Sigmoid colon (tissue), 7 donors: Measurements from ENCODE around the gene C19orf44. TPM values are rescaled to one million over a fixed set of nuclear protein-coding genes. Genes with fewer than 3 reads are reported as not detected.
A peak's percentile ranks its signal among the peaks of the same experiment; 100 is the strongest.

Experiments
- DNase-seq: peaks from one replicate; pipeline ENCODE4 v3.0.0-alpha.2; 2019
- H3K27ac ChIP-seq, 4 donors: fragments of 200-600 bp; sonication (generic); one replicate each; pipeline ENCODE4 v1.5.1; 2016 to 2019; ENCODE audit warnings: mild to moderate bottlenecking in 1 of 4
- H3K27me3 ChIP-seq, 3 donors: fragments of 200-600 bp; sonication (generic); one replicate each; pipeline ENCODE4 v1.5.1; 2019; ENCODE audit warnings: mild to moderate bottlenecking in 1 of 3
- H3K36me3 ChIP-seq, 4 donors: fragments of 200-600 bp; sonication (generic); one replicate each; pipeline ENCODE4 v1.5.1; 2016 to 2019
- H3K4me1 ChIP-seq, 4 donors: fragments of 200-600 bp; sonication (generic); one replicate each; pipeline ENCODE4 v1.5.1; 2017 to 2019
- H3K4me3 ChIP-seq, 4 donors: fragments of 200-600 bp; sonication (generic); one replicate each; pipeline ENCODE4 v1.5.1; 2017 to 2019; ENCODE audit warnings: mild to moderate bottlenecking in 2 of 4, moderate library complexity in 1 of 4
- H3K9me3 ChIP-seq, 4 donors: fragments of 200-600 bp in 3 of 4; sonication (generic) in 3 of 4; one replicate each; pipeline versions ENCODE4 v1.5.1 to v1.6.1; 2013 to 2019
- CTCF ChIP-seq, 4 experiments: fragments of 450-650 bp in 3 of 4; fragments of 200-600 bp in 1 of 4; IDR thresholded peaks; one replicate each; pipeline ENCODE4 v1.5.1; 2016 to 2019; ENCODE audit warnings: antibody characterized with exemption in 4 of 4, mild to moderate bottlenecking in 3 of 4, moderate library complexity in 2 of 4
- EP300 ChIP-seq, 4 donors: sonication (generic); formaldehyde crosslinking; IDR thresholded peaks; one replicate each; pipeline ENCODE4 v1.6.1; 2017; ENCODE audit warnings: antibody characterized with exemption in 4 of 4
- POLR2A ChIP-seq, 2 donors: fragments of 450-650 bp; IDR thresholded peaks; one replicate each; pipeline ENCODE4 v1.6.1; 2016; ENCODE audit warnings: antibody characterized with exemption in 2 of 2, mild to moderate bottlenecking in 2 of 2, moderate library complexity in 2 of 2
- POLR2AphosphoS5 ChIP-seq, 4 donors: sonication (generic); formaldehyde crosslinking; IDR thresholded peaks; one replicate each; pipeline ENCODE4 v1.6.1; 2017; ENCODE audit warnings: antibody characterized with exemption in 4 of 4
- WGBS, 2 donors: extraction: QIAGEN DNeasy Blood & Tissue Kit; methylation state at CpG; one replicate each; pipeline ENCODE4 v1.1.7; 2013; 5-methylcytosine and 5-hydroxymethylcytosine counted together
- intact Hi-C: fragments of 100-400 bp; cut with DNase I; formaldehyde crosslinking; loops from one replicate; pipeline ENCODE4 v1.15.1; 2023
- polyA plus RNA-seq, 3 donors: library from polyadenylated mRNA; stranded (reverse); fragments of 200-250 nt; gene quantifications; one replicate each; pipeline ENCODE4 v1.2.3, GENCODE V29; 2013
- total RNA-seq, 4 donors: library from RNA; depleted of rRNA; stranded (reverse); fragments of >200 nt; gene quantifications; one replicate each; pipeline ENCODE4 v1.1.0, GENCODE V29; 2016
- donor health status: healthy with polysubstance abuse.
- donor health status: Bipolar disorder and iron deficiency.
- donor health status: healthy.

The C19orf44 gene
- total and polyA plus RNA-seq, 7 donors, result 1.8 to 10.0 (median 3.8) TPM

GRCh38 chr19:16457954-16458331 lies 38.3 kb upstream of the C19orf44 start:
- Histone ChIP-seq H3K27me3 (no peaks in the 10 kb centered on the region), H3K4me1 (peaks cover 2 to 51% (median 43%) of the 10 kb centered on the region in 4 donors), H3K27ac (peak overlapping the region; percentile 58 to 71 (median 64)), H3K4me3 (no peak overlapping the region), H3K36me3 (no peaks in the 10 kb centered on the region), H3K9me3 (no peaks in the 10 kb centered on the region)
- intact Hi-C loops, result no loop called here
- DNase-seq, result no peak
- WGBS, 2 donors, result 57 to 78% methylated on average over 8 of the region's 8 CpGs
- TF ChIP-seq EP300 (IDR thresholded peaks at IDR 0.05) (no peak), CTCF (IDR thresholded peaks at IDR 0.05) (no peak), POLR2A (IDR thresholded peaks at IDR 0.05) (no peak), POLR2AphosphoS5 (IDR thresholded peaks at IDR 0.05) (no peak)

- Histone ChIP-seq H3K9me3 (no peaks in the 10 kb centered on the region), H3K27ac (peak overlapping the region; percentile 58 to 71 (median 64)), H3K27me3 (no peaks in the 10 kb centered on the region), H3K4me3 (no peak overlapping the region), H3K36me3 (no peaks in the 10 kb centered on the region), H3K4me1 (peaks cover 2 to 49% (median 40%) of the 10 kb centered on the region in 4 donors)
- 67 to 83% methylated on average over 25 of the region's 25 CpGs for WGBS, 2 donors
- intact Hi-C loops, result no loop called here
- DNase-seq, result no peak
- TF ChIP-seq CTCF (IDR thresholded peaks at IDR 0.05) (no peak), POLR2AphosphoS5 (IDR thresholded peaks at IDR 0.05) (no peak)
These were observed 37.5 kb upstream of the C19orf44 start for GRCh38 chr19:16458391-16459341.

GRCh38 chr19:16459680-16460079 lies 36.5 kb upstream of the C19orf44 start:
- no peaks in the 10 kb centered on the region for H3K9me3 ChIP-seq
- no peak for TF ChIP-seq POLR2A (IDR thresholded peaks at IDR 0.05)
- no peak for TF ChIP-seq POLR2AphosphoS5 (IDR thresholded peaks at IDR 0.05)
- no peak for TF ChIP-seq EP300 (IDR thresholded peaks at IDR 0.05)
- TF ChIP-seq CTCF (IDR thresholded peaks at IDR 0.05), result no peak
- 23 to 70% methylated on average over 3 of the region's 3 CpGs for WGBS, 2 donors
- no peak for DNase-seq
- intact Hi-C loops, result no loop called here
- no peaks in the 10 kb centered on the region for H3K36me3 ChIP-seq
- no peak overlapping the region for H3K4me3 ChIP-seq
- H3K27ac ChIP-seq, result no peak overlapping the region
- peaks cover 2 to 45% (median 33%) of the 10 kb centered on the region in 4 donors for H3K4me1 ChIP-seq
- no peaks in the 10 kb centered on the region for H3K27me3 ChIP-seq

- 83 to 91% methylated on average over 8 of the region's 8 CpGs for WGBS, 2 donors
These were observed 35.7 kb upstream of the C19orf44 start for GRCh38 chr19:16460454-16460853.

GRCh38 chr19:16461630-16462051 lies 34.6 kb upstream of the C19orf44 start:
- WGBS, 2 donors, result 83 to 89% methylated on average over 9 of the region's 9 CpGs
- intact Hi-C loops, result no loop called here
- Histone ChIP-seq H3K4me1 (peaks cover 2 to 38% (median 28%) of the 10 kb centered on the region in 4 donors), H3K36me3 (no peaks in the 10 kb centered on the region), H3K27me3 (no peaks in the 10 kb centered on the region), H3K9me3 (no peaks in the 10 kb centered on the region), H3K4me3 (no peak overlapping the region), H3K27ac (peak overlapping the region in 1 of 4 donors; percentile 38)
- no peak for DNase-seq
- TF ChIP-seq POLR2A (IDR thresholded peaks at IDR 0.05) (no peak), EP300 (IDR thresholded peaks at IDR 0.05) (no peak), CTCF (IDR thresholded peaks at IDR 0.05) (no peak), POLR2AphosphoS5 (IDR thresholded peaks at IDR 0.05) (no peak)

More at GRCh38 chr19:16460454-16460853, 35.7 kb upstream of the C19orf44 start:
- no peak for DNase-seq
- no peaks in the 10 kb centered on the region for H3K27me3 ChIP-seq
- H3K36me3 ChIP-seq, result no peaks in the 10 kb centered on the region
- no peak overlapping the region for H3K27ac ChIP-seq
- no peaks in the 10 kb centered on the region for H3K9me3 ChIP-seq
- intact Hi-C loops, result no loop called here
- H3K4me1 ChIP-seq, result peaks cover 2 to 45% (median 33%) of the 10 kb centered on the region in 4 donors
- H3K4me3 ChIP-seq, result no peak overlapping the region
- no peak for TF ChIP-seq POLR2A (IDR thresholded peaks at IDR 0.05)
